G401 (cell line): ENCODE results near the gene APCDD1L. TPM values are rescaled to one million over a fixed set of nuclear protein-coding genes. Genes with fewer than 3 reads are reported as not detected.
A peak's percentile ranks its signal among the peaks of the same experiment; 100 is the strongest.
"Not testable (repeated sequence)": the region's sequence is repeated elsewhere in the genome, so short reads cannot be mapped to it uniquely, and the experiment has no call there.

Experiments
- DNase-seq: peaks from one replicate; pipeline ENCODE4 v3.0.0-alpha.2; 2015; ENCODE audit warnings: low spot score
- in situ Hi-C: cut with HindIII; loops from 2 replicates; pipeline ENCODE4 v1.10.0; 2016; ENCODE audit warnings: low sequenced_read_pairs, mixed read lengths
- total RNA-seq: library from RNA; depleted of rRNA; stranded (reverse); fragments of >200 nt; shearing (Covaris generic); gene quantifications from 2 replicates; pipeline ENCODE4 v1.2.3, GENCODE V29; 2014; rRNA removed

The APCDD1L gene
- total RNA-seq, 1 experiment from 2014 or later: not detected

DNA sequence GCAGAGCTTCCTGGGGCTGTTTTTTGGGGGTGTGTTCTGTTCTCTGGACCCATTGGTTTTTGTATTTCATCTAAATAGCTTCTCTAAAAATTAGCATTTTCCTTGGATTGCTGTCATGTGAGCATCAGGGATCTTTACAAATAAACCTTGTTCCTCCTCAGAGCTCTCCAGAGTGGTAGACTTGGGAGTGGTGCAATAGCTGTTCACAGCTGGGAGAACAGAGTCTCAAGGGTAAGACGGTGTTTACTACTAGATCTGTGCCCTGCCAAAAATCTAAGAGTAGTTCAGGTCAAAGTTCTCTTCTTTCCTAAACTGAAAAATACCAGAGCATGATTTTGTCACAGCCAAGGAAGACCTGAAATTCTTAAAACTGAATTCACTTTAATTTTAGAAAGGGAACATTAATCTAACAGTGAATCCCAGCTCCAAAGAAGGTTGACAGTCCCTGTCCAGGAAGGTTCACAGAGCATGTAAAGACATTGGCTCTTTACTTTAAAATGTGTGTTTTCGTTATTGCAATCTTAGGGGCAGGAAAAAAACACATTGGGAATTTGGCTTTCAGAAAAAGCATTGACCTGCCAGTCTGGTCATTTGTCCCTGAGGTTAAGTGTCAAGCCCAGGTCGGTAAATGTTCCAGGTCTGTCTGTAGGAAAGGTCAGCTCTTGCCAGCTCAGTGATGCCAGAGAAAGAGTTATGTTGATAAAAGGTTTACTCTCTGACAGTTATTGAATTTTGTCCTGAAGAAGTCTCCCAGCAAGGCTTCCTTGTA lies 82.8 kb downstream of the APCDD1L start:
- no peak for DNase-seq
- in situ Hi-C loops: loop anchor here (25.0 kb wide), 1 partner anchor 195 kb away; the partner anchor contains the start of gene ANKRD60

DNA sequence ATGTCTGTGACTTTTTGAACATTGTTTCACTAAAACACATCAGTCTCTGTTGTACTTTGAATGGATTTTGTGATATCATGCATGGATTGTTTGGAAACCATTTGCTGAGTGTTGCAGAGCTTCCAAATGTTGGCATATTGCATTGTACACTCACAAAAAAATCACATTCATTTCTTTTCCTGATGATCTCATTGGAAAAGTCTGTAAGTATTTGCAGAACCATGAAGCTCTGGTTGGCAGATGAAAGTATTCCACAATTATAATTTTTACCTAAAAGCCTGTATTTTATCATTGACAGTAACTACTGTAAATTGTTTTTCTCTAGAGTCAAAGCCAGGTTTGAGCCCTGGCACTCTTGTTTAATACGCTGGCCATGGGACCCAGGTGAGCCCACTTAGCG lies 84.1 kb downstream of the APCDD1L start:
- in situ Hi-C loops: loop anchor here (25.0 kb wide), 1 partner anchor 194 kb away; the partner anchor contains the start of gene ANKRD60
- DNase-seq: no peak

DNA sequence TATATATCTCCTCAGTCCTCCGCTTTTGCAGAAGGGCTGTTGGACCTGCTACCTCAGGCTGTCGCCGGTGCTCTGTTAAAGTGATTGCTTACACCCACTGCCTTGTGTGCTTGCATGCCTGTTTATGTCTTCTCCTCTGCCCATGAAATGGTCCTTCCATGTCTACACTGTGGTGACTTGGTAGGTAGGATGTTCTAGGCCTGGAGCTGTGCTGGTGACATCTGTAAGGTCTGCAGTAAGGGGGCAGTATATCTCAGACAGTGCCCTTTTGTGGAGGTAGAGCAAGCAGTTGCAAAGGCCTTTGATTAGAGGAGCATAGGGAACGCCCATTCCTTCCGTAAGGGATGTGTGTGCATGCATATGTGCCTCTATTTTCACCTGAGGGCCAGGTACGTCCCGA lies 85.9 kb downstream of the APCDD1L start:
- no peak for DNase-seq
- in situ Hi-C loops: loop anchor here (25.0 kb wide), 1 partner anchor 192 kb away; the partner anchor contains the start of gene ANKRD60

DNA sequence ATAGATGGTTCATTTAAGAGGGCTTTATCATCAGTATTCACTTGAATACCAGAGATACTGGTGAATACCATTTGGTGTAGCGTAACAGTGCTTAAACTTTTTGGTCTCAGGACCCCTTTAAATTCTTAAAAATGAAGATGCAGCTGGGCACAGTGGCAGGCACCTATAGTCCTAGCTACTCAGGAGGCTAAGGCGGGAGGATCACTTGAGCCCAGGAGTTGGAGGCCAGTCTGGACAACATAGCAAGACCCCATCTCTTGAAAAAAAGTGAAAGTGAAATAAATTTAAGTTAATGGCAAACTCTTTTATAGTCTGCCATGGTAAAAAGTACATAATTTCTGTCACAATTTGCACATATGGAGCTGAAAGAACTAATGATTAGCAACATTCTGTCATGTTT lies 86.8 kb downstream of the APCDD1L start:
- in situ Hi-C loops: loop anchor here (25.0 kb wide), 1 partner anchor 191 kb away; the partner anchor contains the start of gene ANKRD60
- DNase-seq: no peak

DNA sequence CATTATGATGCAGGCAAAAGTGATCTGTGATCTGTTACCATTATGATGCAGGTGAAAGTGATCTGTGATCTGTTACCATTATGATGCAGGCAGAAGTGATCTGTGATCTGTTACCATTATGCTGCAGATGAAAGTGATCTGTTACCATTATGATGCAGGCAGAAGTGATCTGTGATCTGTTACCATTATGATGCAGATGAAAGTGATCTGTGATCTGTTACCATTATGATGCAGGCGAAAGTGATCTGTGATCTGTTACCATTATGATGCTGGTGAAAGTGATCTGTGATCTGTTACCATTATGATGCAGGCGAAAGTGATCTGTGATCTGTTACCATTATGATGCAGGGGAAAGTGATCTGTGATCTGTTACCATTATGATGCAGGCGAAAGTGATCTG lies 87.6 kb downstream of the APCDD1L start:
- not testable (repeated sequence) for DNase-seq
- in situ Hi-C loops: loop anchor here (25.0 kb wide), 1 partner anchor 190 kb away; the partner anchor contains the start of gene ANKRD60

DNA sequence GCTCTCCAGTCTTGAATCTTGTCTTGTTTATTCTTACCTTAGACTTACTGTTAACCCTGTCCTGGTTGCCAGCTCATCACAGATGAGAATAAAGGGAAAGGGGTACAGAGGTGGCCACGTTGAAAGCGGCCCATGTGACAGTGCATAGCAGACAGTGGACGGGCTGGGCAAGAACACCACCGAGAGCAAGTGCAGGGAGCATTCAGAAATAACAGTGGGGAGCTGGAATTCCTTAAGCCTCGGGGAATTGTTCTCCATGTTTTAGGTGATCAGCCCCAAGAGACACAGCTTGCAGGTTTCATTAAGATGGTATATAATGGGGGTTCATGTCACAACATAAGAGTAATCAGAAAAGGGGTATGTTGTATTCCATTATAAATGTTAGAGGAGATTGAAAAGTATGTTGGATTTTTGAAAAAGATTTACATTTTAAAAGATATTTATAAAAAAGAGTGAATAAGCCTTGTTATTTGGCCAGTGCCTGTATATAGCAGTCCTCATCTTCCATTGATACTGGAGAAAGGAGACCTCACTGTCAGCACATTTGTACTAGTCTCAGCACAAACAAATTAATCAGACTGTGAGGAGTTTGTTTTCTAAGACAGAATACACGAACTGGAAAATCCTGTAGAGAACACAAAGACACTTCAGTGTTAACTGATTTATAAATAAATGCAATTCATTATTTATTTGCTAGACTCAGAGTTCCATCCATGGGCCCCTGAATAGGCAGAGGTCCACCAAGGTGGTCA lies 90.8 kb downstream of the APCDD1L start:
- in situ Hi-C loops: no loop called here
- DNase-seq: no peak

DNA sequence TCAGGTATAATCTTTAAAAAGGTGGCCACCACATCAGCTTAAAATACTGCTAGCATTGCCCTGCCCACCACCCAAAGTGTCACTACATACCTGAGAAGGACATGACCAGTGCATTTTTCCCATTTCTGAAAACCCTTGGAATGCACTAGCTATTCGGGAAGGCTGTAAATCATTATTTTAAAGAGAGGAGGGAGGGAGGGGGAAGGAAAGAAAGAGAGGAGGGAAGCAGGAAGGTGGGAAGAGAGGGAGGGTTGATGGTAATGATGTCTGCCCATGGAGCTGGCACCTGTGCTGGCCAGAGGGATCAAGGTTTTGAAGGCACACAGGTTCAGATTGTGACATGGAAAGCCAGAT lies 93.7 kb downstream of the APCDD1L start:
- in situ Hi-C loops: no loop called here

DNA sequence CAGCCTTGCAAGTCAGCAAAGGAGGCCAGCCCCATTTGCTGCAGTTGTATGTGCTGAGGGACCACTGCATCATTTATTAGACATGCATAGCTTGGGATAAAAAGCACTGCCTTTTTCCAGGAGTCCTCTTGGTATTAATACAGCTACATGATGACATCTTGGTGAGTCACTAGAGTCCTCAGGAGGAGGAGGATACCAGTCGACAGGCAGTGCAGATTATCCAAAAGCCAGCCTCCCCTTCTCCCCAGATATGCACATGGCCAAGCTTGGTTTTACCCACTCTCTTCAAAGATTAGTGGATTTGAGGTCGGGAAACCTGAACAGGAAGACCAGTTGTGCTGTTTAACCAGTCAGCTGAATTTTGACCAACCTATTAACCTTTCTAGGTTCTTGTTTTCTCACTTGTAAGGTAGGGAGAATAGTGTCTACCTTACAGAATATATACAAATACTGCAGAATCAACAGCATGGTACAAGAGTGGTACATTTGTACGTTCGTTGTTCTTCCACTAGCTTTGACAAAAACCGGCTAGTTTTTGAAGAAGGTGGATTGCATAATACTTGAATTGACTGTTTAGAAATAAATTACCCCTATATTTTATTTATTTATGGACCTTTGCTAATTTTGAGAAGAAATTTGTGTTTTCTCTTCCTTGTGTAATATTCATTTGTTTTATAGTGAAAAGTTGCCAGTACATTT lies 94.3 kb downstream of the APCDD1L start:
- no peak for DNase-seq
- in situ Hi-C loops: no loop called here

More for the DNA sequence above, 93.7 kb downstream of the APCDD1L start:
- no peak for DNase-seq

DNA sequence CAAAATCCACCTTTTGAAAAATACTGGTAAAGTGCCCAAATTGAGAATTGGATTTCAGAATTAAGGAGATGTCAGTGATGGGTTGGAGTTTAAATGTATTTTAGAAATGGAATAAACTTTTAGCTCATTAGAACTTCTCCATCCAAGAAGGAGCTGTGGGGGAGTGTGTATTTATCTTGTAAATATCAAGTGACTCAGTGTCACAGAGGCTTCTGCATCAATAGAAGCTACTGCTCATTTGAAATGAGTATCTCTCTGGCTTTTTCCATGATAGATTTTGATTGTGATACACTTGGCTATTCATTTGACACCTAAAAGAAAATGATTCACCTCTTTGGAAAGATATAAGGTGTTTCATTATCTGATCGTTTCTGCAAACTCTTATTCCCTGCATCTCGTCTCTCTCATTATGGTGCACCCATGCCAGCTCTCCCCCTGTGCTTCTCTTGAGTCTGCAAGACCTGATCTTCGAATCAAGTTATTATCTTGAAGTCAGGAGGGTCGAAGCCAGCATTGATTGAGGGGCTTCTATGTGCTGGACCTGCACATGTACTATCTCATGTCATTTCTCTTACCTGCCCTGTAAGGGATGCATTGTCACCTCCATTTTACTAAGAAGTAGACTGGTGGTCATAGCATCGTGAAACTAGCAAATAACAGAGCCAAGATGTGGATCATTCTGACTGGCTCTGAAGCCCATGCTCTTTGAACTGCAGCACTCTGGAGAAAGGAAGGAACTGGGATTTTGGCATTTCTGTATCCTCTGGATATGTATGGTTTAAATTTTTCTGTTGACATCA lies 96.0 kb downstream of the APCDD1L start:
- in situ Hi-C loops: no loop called here
- DNase-seq: no peak

DNA sequence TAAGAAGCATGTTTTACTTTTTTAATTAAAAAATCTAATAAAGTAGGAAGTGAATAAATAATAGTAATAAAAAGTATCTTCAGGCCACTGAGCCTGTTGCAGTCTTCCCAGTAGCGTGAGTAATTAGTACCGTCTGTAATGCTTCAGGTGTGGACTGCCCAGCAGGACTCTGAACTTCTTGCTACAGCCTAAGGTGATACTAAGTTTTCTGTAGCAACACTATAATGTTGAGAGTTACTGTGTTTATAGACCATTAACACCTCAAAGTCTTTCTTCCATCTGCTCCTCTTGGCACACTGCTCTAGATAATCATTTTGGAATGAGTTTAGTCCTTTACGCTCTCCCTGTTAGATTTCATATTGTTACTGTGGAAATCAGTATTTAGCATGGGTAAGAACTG lies 97.8 kb downstream of the APCDD1L start:
- peak; percentile 20 for DNase-seq
- in situ Hi-C loops: no loop called here

DNA sequence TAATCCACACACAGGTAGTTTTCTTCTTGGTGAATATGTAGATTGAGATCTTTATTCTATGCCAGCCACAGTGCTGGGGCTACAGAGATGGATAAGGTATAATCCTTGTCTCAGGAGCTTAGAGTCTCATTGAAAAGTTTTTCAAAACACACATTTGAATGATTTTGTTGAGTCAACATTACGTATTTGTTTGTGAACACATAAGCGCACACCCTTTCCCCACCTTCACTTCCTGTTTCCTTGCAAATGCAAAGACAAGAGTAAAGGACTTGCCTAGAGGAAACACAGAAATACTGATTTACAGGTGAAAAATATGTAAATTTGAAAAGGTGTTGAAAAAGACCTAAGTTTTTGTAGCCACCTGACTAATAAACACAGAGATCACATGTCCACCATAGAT lies 98.4 kb downstream of the APCDD1L start:
- in situ Hi-C loops: no loop called here
- no peak for DNase-seq

DNA sequence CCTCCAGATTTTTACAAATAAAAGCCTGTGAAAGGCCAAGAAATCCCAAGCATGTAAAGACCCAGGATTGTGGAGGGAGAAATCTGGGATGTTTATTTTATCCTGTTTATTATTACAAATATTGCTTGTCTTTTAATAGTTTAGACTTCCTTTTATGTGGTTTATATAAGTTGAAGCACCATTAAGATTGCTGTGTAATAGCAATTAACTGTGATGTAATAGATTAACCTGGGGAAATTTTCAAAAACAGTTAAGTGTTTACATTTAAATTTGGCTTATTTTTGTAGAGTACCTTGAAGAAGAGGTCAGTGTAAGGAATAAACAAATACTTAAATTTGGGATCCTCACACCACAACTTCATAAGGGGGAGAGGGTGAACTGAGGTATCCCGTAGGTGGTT lies 99.1 kb downstream of the APCDD1L start:
- no peak for DNase-seq
- in situ Hi-C loops: no loop called here

DNA sequence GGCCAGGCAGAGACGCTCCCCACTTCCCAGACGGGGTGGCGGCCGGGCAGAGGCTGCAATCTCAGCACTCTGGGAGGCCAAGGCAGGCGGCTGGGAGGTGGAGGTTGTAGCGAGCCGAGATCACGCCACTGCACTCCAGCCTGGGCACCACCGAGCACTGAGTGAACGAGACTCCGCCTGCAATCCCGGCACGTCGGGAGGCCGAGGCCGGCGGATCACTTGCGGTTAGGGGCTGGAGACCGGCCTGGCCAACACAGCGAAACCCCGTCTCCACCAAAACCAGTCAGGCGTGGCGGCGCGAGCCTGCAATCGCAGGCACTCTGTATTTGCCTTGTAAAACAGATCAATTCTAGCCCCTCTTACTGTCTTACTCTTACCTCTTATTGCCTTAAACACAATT lies 100.4 kb downstream of the APCDD1L start:
- in situ Hi-C loops, DNase-seq: not testable (repeated sequence)

DNA sequence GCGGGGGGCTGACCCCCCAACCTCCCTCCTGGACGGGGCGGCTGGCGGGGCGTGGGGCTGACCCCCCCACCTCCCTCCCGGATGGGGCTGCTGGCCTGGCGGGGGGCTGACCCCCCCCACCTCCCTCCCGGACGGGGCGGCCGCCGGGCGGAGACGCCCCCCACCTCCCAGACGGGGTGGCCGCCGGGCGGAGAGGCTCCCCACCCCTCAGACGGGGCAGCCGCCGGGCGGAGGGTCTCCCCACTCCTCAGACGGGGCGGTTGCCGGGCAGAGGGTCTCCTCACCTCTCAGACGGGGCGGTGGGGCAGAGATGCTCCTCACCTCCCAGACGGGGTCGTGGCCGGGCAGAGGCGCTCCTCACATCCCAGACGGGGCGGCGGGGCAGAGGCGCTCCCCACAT lies 101.0 kb downstream of the APCDD1L start:
- DNase-seq, in situ Hi-C loops: not testable (repeated sequence)

Other genes with a start within 250 kb of the APCDD1L start
- gene RAB22A, start 205.7 kb downstream of the APCDD1L start, total RNA-seq: 7.4 and 9.9 TPM in 2 replicates
- 25.8 and 44.5 TPM in 2 replicates for gene VAPB, start 126.2 kb downstream of the APCDD1L start, total RNA-seq
- gene STX16, start 135.9 kb upstream of the APCDD1L start, total RNA-seq: 25.5 and 32.3 TPM in 2 replicates
- gene NPEPL1, start 177.4 kb upstream of the APCDD1L start, total RNA-seq: 1.3 and 5.4 TPM in 2 replicates